HG02759 (cell line): Measurements from ENCODE around the gene DNA2.

Experiments
- ATAC-seq: cut with Tn5 transposase; IDR thresholded peaks from one replicate; pipeline ENCODE4 v1.9.1; 2021; ENCODE audit warnings: mild to moderate bottlenecking, moderate library complexity; ENCODE audit not compliant: unreplicated experiment

DNA2 gene

DNA sequence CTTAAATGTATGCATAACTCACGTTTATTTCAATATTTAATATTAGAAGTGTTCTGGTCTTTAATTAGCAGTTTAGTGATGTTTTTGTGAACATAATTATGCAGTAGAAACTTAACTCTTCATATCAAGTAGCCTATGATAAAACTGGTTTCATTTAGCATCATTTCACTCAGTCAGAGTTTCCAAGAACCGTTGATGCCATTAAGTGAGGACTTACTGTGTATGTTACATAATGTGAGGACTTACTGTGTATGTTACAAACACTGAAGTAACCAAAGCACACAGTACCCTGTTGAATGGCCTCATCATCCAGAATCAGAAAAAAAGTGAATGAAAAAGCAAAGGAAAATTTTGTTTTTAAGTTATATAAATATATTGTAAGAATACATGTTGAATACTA lies 106.2 kb downstream of the DNA2 start:
- ATAC-seq, result no peak

- ATAC-seq, result no peak
These were observed 107.5 kb downstream of the DNA2 start for GRCh38 chr10:68364101-68364886.
